Mesendoderm (in vitro differentiated cells): ENCODE measurements around the gene SCAF4.

Experiments
- DNase-seq: peaks from one replicate; pipeline ENCODE4 v3.0.0; 2013
- H2AK5ac ChIP-seq: 2 replicates; pipeline ENCODE4 v1.6.1; 2013; ENCODE audit warnings: low read length, inconsistent platforms
- H2BK120ac ChIP-seq: 2 replicates; pipeline ENCODE4 v1.6.1; 2013; ENCODE audit warnings: low read depth, mild to moderate bottlenecking, low read length, moderate library complexity, mixed read lengths
- H2BK15ac ChIP-seq: replicated peaks from 2 replicates; pipeline ENCODE4 v1.6.1; 2013; ENCODE audit warnings: low read depth, mild to moderate bottlenecking, moderate library complexity
- H2BK5ac ChIP-seq: 2 replicates; pipeline ENCODE4 v1.6.1; 2013; ENCODE audit warnings: low read length, inconsistent platforms
- H3K18ac ChIP-seq: 2 replicates; pipeline ENCODE4 v1.6.1; 2013; ENCODE audit warnings: mild to moderate bottlenecking, low read length, mixed read lengths
- H3K23ac ChIP-seq: one replicate; pipeline ENCODE4 v1.6.1; 2013; ENCODE audit warnings: low read length
- H3K27ac ChIP-seq: 2 replicates; pipeline ENCODE4 v1.5.1; 2013; ENCODE audit warnings: low read depth, mild to moderate bottlenecking, inconsistent platforms, low read length, moderate library complexity
- H3K27me3 ChIP-seq: 2 replicates; pipeline ENCODE4 v1.6.1; 2013; ENCODE audit warnings: low read length, control low read depth, mild to moderate bottlenecking, inconsistent platforms; ENCODE audit not compliant: insufficient read depth, poor library complexity
- H3K36me3 ChIP-seq: 2 replicates; pipeline ENCODE4 v1.6.1; 2013; ENCODE audit warnings: low read length, inconsistent platforms; ENCODE audit not compliant: control insufficient read depth, insufficient read depth
- H3K4ac ChIP-seq: one replicate; pipeline ENCODE4 v1.6.1; 2013; ENCODE audit warnings: low read depth, mild to moderate bottlenecking, low read length, moderate library complexity
- H3K4me1 ChIP-seq: 2 replicates; pipeline ENCODE4 v1.6.1; 2013; ENCODE audit warnings: low read depth, low read length, inconsistent platforms; ENCODE audit not compliant: control insufficient read depth
- H3K4me2 ChIP-seq: 2 replicates; pipeline ENCODE4 v1.6.1; 2013; ENCODE audit warnings: low read length
- H3K4me3 ChIP-seq: 2 replicates; pipeline ENCODE4 v1.5.1; 2013; ENCODE audit warnings: mild to moderate bottlenecking, low read length
- H3K56ac ChIP-seq: one replicate; pipeline ENCODE4 v1.6.1; 2013; ENCODE audit warnings: low read length
- H3K79me1 ChIP-seq: 2 replicates; pipeline ENCODE4 v1.6.1; 2013; ENCODE audit warnings: low read length, inconsistent platforms
- H3K79me2 ChIP-seq: 2 replicates; pipeline ENCODE4 v1.6.1; 2013; ENCODE audit warnings: mild to moderate bottlenecking, low read length; ENCODE audit not compliant: control insufficient read depth, insufficient read depth
- H3K9ac ChIP-seq: 2 replicates; pipeline ENCODE4 v1.6.1; 2013; ENCODE audit warnings: low read length, inconsistent platforms
- H4K5ac ChIP-seq: one replicate; pipeline ENCODE4 v1.6.1; 2013; ENCODE audit warnings: low read length
- H4K8ac ChIP-seq: one replicate; pipeline ENCODE4 v1.6.1; 2013; ENCODE audit warnings: low read depth, mild to moderate bottlenecking, control low read depth, low read length, moderate library complexity
- WGBS: extraction: QIAGEN DNeasy Blood & Tissue Kit; methylation state at CpG from one replicate; pipeline ENCODE4 v1.1.7; 2013; ENCODE audit warnings: low lambda C conversion rate, missing lambda C conversion rate; ENCODE audit not compliant: insufficient coverage; ENCODE audit errors: extremely low coverage; 5-methylcytosine and 5-hydroxymethylcytosine counted together

The SCAF4 gene

DNA sequence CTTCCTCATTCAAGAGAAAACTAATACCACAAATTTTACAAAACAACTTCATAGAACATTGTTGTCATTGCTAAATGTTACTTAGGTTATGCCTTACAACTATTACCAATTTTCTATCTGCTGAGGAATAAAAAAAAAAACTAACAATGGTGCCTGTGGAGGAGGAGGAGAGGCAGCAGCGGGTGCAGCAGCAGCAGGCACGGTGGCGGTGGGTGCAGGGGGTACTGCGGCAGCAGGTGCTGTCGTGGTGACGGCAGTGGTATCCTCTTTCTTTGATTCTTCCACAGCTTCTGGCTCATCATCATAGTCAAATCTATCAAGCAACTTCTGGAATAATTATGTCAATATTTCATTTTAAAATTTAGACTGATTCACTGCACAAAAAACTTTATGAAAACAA is 35.5 kb downstream of the SCAF4 start:
- Histone ChIP-seq H4K5ac (no peak overlapping the region), H2AK5ac (no peak overlapping the region), H3K27ac (no peak overlapping the region), H3K27me3 (no peaks in the 10 kb centered on the region), H3K79me1 (no peaks in the 10 kb centered on the region), H3K9ac (no peak overlapping the region), H4K8ac (no peak overlapping the region), H3K4me2 (no peak overlapping the region), H3K4me1 (no peaks in the 10 kb centered on the region), H3K18ac (no peak overlapping the region), H2BK5ac (no peak overlapping the region), H3K79me2 (no peaks in the 10 kb centered on the region), H2BK15ac (no peak overlapping the region), H2BK120ac (no peak overlapping the region), H3K36me3 (peaks cover 5% of the 10 kb centered on the region), H3K4me3 (no peak overlapping the region), H3K4ac (no peak overlapping the region), H3K56ac (no peak overlapping the region), H3K23ac (no peak overlapping the region)
- no CpG with 5 or more reads among the region's 6 CpGs for WGBS
- DNase-seq: no peak

DNA sequence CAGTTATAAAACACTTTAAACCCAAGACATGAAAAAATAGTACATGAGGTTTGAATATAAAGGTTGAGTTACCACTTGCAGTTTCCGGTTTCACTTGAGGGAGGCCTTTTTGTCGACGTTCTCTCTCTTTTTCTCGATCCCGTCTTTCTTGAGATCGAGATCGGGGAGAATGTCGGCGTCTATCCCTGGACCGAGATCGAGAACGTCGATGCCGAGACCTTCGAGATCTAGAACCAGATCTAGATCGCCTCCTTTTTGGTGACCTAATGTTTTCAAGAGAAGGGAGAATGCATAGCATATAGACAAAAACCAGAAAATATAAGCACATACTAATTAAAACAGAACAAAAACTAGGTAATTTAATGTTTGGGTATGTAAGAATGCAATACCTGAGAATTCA is 38.7 kb downstream of the SCAF4 start:
- H2BK120ac ChIP-seq: no peak overlapping the region
- H3K27me3 ChIP-seq: no peaks in the 10 kb centered on the region
- H2AK5ac ChIP-seq: no peak overlapping the region
- no peak overlapping the region for H2BK5ac ChIP-seq
- WGBS: no CpG with 5 or more reads among the region's 16 CpGs
- H3K23ac ChIP-seq: no peak overlapping the region
- H3K4me3 ChIP-seq: no peak overlapping the region
- H3K36me3 ChIP-seq: peaks cover 4% of the 10 kb centered on the region
- no peak overlapping the region for H4K5ac ChIP-seq
- H3K4ac ChIP-seq: no peak overlapping the region
- no peak overlapping the region for H3K27ac ChIP-seq
- H3K56ac ChIP-seq: no peak overlapping the region
- no peaks in the 10 kb centered on the region for H3K79me1 ChIP-seq
- no peak overlapping the region for H4K8ac ChIP-seq
- H3K4me2 ChIP-seq: no peak overlapping the region
- H3K9ac ChIP-seq: no peak overlapping the region
- no peaks in the 10 kb centered on the region for H3K4me1 ChIP-seq
- H3K79me2 ChIP-seq: no peaks in the 10 kb centered on the region
- no peak for DNase-seq
- H3K18ac ChIP-seq: no peak overlapping the region
- H2BK15ac ChIP-seq: no peak overlapping the region

DNA sequence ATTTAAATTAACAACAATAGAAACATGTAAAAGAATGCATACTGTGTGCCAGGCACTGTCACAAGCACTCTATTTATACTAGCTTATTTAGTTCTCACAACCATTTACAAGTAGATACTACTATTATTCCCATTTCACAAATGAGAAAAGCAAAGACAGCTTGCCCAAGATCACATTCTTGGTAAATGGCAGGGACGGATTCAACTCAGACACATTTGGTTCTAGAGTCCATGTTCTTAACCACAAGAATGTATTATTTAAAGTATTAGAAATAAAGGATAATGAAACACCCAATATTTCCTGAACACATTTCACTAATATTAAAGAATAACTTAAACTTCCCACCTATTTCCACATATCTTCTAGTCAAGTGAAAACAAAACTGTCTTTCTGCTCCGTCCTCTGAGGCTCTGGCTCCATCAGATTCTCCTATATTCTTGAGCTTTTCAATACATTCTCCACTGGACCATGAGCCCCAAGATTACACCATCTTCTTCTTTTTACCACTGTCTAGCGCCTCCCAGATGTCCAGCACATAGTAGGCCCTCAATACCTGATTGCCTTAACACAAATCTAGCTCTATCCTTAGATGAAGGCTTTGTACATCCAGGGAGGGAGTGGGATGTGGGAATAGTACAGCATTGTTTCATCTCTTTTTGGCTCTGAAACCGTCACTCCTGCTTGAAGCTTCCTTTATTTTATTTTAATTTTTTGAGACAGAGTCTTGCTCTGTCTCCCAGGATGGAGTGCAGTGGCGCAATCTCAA is 43.1 kb downstream of the SCAF4 start:
- Histone ChIP-seq H3K56ac (no peak overlapping the region), H3K23ac (no peak overlapping the region), H3K27me3 (no peaks in the 10 kb centered on the region), H2BK15ac (no peak overlapping the region), H3K4ac (no peak overlapping the region), H2AK5ac (no peak overlapping the region), H3K18ac (no peak overlapping the region), H3K79me1 (peaks cover 3% of the 10 kb centered on the region), H2BK5ac (no peak overlapping the region), H4K8ac (no peak overlapping the region), H3K9ac (no peak overlapping the region), H3K4me3 (no peak overlapping the region), H3K4me1 (no peaks in the 10 kb centered on the region), H4K5ac (no peak overlapping the region), H2BK120ac (no peak overlapping the region), H3K4me2 (no peak overlapping the region), H3K27ac (no peak overlapping the region), H3K36me3 (peaks cover 3% of the 10 kb centered on the region), H3K79me2 (no peaks in the 10 kb centered on the region)
- no CpG with 5 or more reads among the region's 5 CpGs for WGBS
- no peak for DNase-seq

DNA sequence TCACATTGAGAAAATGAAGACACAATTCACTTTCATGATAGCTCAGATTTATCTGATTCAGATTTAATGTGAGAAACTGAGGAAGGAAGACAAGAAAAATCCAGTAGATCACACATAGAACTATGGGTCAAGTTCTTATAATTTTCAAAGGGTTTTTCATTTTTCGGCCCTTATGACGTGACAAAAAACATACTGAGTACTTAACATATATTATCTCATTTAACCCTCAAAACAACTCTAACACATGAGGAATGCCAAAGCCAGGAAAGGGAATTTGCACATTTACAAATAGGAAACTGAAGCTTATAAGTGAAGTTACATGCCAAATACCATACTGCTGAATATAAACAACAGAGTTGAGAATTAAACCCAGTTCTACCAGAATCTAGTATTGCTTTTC is 44.8 kb downstream of the SCAF4 start:
- no peaks in the 10 kb centered on the region for H3K4me1 ChIP-seq
- no peak for DNase-seq
- H3K56ac ChIP-seq: no peak overlapping the region
- H3K4me2 ChIP-seq: no peak overlapping the region
- H3K4me3 ChIP-seq: no peak overlapping the region
- H2BK5ac ChIP-seq: no peak overlapping the region
- H3K4ac ChIP-seq: no peak overlapping the region
- no peak overlapping the region for H2BK15ac ChIP-seq
- H3K9ac ChIP-seq: no peak overlapping the region
- no peak overlapping the region for H4K8ac ChIP-seq
- no peak overlapping the region for H3K18ac ChIP-seq
- H4K5ac ChIP-seq: no peak overlapping the region
- H3K27ac ChIP-seq: no peak overlapping the region
- no peaks in the 10 kb centered on the region for H3K79me2 ChIP-seq
- no peak overlapping the region for H2BK120ac ChIP-seq
- WGBS: no CpG with 5 or more reads among the region's 2 CpGs
- peaks cover 3% of the 10 kb centered on the region for H3K79me1 ChIP-seq
- no peak overlapping the region for H3K23ac ChIP-seq
- H3K27me3 ChIP-seq: no peaks in the 10 kb centered on the region
- peaks cover 4% of the 10 kb centered on the region for H3K36me3 ChIP-seq
- no peak overlapping the region for H2AK5ac ChIP-seq

DNA sequence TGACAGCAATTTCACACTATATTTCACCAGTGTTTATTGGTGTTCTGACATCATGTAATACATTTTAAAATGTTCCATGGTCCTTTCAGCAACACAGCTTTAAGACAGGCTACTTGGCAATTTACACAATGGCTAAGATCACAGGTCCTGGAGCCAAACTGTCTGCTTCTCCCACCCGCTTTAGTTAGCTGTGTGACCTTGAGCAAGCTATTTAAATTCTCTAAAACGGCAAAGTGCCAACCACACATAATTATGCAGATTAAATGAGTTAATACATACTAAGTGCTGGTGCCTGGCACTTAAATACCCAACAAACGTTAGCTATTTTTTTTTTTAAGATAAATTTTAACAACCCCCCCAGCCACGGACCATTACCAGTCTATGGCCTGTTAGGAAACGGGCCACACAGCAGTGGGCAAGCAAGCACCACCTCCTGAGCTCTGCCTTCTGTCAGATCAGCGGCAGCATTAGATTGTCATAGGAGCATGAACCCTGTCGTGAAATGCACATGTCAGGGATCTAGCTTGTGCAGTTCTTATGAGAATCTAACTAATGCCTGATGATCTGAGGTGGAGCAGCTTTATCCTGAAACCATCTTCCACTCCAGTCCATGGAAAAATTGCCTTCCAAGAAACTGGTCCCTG is 45.5 kb downstream of the SCAF4 start:
- Histone ChIP-seq H3K56ac (no peak overlapping the region), H3K4me2 (no peak overlapping the region), H3K4ac (no peak overlapping the region), H3K27ac (no peak overlapping the region), H2AK5ac (no peak overlapping the region), H3K9ac (no peak overlapping the region), H3K79me2 (no peaks in the 10 kb centered on the region), H3K79me1 (peaks cover 3% of the 10 kb centered on the region), H3K4me1 (no peaks in the 10 kb centered on the region), H2BK5ac (no peak overlapping the region), H3K27me3 (no peaks in the 10 kb centered on the region), H2BK15ac (no peak overlapping the region), H3K23ac (no peak overlapping the region), H2BK120ac (no peak overlapping the region), H3K4me3 (no peak overlapping the region), H4K8ac (no peak overlapping the region), H3K36me3 (peaks cover 4% of the 10 kb centered on the region), H4K5ac (no peak overlapping the region), H3K18ac (no peak overlapping the region)
- DNase-seq: no peak
- WGBS: no CpG with 5 or more reads among the region's 7 CpGs
